Fibroblast of skin of right biceps (primary cell): ENCODE results near the gene RNF13.
A peak's percentile ranks its signal among the peaks of the same experiment; 100 is the strongest.
"Not testable (repeated sequence)": the region's sequence is repeated elsewhere in the genome, so short reads cannot be mapped to it uniquely, and the experiment has no call there.

Experiments
- DNase-seq: peaks from one replicate; pipeline ENCODE4 v3.0.0-alpha.2; 2013

RNF13 gene

DNA sequence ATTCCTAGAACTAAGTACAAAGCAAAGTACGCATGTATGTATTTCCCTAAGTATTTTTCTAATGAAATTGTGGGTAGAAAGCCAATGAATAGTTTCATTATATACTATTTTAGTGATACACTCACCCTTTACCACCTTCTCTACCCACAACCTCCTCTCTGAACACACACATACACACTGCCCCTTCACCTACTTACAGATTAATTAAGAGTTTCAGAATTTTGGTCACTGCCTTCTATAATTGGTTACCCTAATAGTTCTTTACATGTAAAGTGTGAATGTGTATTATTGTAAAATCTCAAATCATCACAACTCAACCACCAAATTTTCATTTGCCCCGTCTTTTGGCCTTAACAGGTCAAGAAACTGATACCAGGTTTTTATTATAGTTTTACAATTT, 150.5 kb downstream of the RNF13 start:
- no peak for DNase-seq

GRCh38 chr3:149964291-149964690, 151.3 kb downstream of the RNF13 start:
- DNase-seq = peak; percentile 34

DNA sequence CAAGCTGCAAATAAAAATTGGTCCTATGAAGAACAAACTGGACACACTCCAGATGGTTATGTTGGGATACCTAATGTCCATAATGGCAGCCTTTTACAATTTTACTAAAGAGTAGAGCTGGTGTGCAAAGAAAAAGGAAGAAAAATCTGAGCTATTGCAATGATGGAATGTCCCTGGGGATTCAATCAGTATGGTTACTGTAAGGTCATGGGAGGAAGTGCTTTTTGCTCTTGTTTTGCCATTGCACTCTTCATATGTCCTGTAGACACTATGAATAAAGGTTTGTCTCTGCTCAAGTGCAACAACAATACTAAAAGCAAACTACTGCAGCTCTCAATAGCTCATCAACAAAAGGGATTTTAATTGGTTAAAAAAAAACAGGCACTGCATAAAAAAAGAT, 152.3 kb downstream of the RNF13 start:
- DNase-seq = peak; percentile 48

DNA sequence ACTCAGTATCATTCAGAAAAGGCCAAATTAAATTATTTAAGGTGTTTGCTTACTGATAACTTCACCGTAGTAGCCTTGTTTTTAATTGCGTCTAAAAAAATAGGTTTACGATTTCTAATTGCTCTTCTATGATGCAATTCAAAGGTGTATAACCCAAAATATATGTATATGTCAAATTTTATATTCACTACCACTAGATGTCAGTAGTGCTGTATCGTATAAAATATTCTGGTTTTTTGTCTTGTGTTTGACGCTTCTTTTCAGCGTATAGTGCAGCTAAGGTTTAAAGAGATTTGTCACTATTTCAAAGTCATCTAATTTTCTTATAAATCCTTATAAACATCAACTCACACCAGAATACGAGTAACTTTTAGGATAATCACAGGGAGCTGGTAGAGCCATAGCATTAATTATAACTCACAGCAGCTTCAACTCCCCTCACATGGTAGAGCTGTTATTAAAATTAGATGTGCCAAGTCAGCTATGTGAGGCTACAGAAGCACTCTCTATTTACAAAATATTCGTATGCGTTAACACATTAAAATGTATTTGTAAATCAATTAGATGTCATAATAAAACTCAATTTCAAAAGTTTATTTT, 154.2 kb downstream of the RNF13 start:
- peak; percentile 72 for DNase-seq

- DNase-seq = peak; percentile 70
Observed at GRCh38 chr3:149968216-149968615, 155.2 kb downstream of the RNF13 start.

- peak; percentile 91 for DNase-seq
Observed at GRCh38 chr3:149969110-149969939, 156.3 kb downstream of the RNF13 start.

- DNase-seq = peak; percentile 87
Observed at GRCh38 chr3:149969940-149970715, 157.1 kb downstream of the RNF13 start.

DNA sequence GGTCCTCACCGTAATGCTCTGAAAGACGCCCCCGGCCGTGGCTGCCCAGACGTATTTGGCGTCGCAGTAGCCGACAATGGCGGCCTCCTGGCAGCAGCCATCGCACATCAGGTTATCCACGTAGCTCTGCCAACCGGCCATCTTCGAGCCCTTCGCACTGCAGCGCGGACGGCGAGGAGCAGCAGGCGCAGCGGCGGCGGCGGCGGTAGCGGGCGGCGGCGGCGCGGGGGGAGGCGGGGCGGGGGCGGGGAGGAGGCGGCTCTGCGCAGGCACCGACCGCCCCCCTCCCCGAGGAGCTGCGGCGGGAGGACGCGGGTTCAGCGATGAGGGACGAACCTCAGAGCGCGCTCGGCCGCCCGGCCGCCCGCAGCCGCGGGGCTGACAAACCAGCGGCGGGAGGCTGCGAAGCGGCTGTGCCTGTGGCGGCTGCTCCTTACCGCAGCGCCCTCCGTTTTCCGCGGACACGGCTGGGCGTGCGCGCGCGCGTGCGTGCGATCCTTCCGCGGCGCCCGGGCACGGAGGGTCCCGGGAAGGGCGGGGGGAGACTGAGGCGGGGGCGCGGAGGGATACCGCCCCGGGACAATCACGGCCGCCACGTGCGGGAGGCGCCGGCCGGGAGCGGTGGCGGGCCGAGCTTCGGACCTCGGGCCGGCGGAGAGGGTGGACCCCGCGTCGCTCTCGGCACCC, 157.8 kb downstream of the RNF13 start, which contains the start of gene PFN2:
PFN2 (minus strand) TSS at position 180 of the 687 bp plus-strand sequence; CDS start at position 141, 39 bp downstream.
- DNase-seq = peak; percentile 93

GRCh38 chr3:149971403-149972075, 158.5 kb downstream of the RNF13 start:
- no peak for DNase-seq

DNA sequence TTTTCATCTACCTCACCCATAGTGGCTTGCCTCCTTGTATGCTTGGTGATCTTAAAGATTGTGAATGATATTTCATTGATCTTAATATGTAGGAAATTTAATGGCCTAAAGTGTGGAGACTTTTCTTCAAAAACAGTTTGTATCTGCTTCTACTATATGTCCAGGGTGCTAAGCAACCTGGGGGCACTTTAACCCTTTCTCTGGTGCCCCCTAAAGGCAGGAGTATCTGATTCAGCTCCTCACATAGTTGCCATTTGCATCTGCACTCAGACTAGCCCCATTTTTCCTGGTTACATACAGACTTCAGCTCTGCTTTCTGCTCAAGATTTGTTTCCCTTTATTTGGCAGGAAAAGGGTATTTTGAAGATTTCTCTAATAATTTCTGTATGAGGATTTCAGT, 162.9 kb downstream of the RNF13 start:
- no peak for DNase-seq

DNA sequence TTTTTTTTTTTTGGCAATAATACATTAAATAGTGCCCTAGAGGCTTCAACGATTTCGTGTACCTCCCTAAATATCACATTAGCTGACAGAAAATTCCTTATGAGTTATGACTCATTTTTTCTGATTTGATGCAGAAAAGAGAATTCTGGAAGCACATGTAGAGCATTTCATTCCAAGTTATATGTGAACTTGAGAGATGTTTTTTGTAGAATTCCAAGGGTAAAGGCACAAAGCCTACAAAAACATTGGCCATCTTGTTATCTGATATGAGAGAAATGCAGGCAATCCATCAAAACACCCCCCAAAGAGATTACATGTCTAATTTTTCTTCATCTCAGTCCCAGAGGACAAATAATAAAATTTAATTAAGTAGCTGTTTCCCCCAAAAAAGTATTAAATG, 164.4 kb downstream of the RNF13 start:
- DNase-seq = peak; percentile 73

GRCh38 chr3:149981979-149982378, 169.0 kb downstream of the RNF13 start:
- DNase-seq = not testable (repeated sequence)

DNA sequence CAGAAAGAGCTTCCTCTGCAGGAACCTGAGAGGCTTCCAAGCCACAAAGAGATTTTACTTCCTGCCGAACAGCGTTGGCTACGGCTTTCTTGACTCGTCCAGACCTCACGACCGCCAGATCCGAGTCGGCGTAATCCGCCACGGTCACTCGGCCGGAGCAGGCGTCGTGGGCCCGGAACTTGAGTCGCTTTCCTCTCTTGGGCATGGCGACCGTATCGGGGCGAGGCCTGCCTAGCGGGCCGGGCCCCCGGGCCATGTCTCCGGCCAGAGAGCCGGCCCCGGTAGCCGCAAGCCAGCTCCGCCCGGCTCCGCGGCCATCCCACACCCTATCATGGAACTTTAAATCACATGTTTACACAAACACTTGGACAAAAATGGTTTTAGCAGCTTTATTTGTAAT, 170.0 kb downstream of the RNF13 start:
- DNase-seq = not testable (repeated sequence)

- no peak for DNase-seq
Observed at GRCh38 chr3:149983628-149984027, 170.6 kb downstream of the RNF13 start.

DNA sequence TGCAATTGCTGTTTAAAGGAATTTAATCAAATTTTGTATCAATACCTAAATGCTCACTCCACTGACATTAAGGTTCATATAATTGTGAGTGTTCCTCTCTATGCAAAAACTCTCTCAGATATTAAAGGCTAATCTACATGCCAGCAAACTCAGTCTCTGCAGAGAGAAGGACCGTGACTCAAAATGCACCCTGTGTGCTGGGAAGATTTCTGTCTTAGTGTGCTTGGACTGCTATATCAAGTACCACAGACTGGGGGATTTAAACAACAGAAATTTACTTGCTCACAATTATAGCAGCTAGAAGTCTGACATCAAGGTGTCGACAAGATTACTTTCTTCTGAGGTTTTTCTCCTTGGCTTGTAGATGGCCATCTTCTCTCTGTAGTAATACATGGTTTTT, 176.3 kb downstream of the RNF13 start:
- no peak for DNase-seq

DNA sequence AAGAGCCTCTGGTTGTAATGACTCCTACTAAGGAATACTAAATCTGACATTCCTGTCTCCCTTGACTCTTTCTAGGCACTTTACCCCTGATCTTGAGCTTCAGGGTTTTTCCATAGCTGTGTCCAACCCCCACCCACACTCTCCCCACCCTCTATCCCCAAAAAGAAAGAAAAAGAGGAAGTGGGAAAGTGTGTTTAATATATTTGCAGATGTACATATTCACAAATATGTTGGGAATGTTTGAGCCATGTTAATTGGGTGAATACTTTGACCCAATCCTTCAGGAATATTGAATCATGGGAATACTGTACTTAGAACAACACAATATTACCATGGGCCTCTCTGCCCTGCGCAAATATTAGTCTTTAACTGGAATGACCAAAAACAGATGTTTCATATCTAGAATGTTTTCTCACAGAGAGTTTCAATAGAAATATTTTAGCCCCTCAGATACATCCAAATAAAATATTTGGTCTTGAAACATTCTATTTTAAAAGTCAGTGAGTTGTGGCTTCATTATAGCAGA, 177.5 kb downstream of the RNF13 start:
- DNase-seq = peak; percentile 81

DNA sequence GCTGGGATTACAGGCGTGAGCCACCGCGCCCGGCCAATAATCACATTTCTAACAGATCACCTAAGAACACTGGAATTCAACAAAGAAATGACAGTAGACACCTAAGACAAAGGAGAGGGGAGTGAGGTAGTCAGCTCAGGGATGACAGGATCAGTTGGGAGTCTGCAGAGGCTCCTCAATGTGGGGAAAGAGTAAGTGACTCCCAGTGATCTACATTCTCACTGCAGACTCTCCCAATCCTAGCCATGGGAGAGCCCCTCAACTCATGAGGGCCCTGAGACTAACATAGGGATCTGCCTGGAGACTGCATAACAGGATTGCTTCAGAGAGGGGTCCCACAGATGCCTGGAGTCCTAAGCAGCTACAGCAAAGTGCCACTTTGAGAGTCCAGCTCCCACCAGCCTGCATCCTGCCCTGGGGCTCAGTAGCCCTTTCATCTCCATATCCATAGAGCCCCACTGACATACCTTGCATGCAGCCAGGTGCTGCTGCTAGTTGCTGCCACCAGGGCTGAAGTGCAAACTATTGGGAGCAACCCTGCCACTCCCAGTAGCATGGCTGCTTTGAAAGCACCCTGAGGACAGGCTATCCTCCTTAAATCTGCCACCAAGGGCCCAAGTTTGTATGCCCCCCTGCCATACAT, 179.5 kb downstream of the RNF13 start:
- DNase-seq = no peak

DNA sequence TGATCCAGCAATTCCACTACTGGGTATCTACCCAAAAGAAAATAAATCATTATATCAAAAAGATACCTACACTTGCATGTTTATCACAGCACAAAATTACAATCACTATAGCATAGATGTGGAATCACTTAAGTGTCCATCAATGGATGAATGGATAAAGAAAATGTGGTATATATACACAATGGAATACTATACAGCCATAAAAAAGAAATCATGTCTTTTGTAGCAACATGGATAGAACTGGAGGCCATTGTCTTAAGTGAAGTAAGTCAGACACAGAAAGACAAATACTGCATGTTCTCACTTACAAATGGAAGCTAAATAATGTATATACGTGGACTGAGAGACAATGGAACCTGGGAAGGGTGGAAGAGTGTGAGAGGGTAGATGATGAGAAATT, 185.9 kb downstream of the RNF13 start:
- DNase-seq = no peak

- no peak for DNase-seq
Observed at GRCh38 chr3:149999421-149999820, 186.4 kb downstream of the RNF13 start.

- DNase-seq = peak; percentile 65
Observed at GRCh38 chr3:150000641-150001040, 187.6 kb downstream of the RNF13 start.
